Effector memory CD4-positive, alpha-beta T cell (primary cell): Measurements from ENCODE around the gene RELN.

Source experiments
- DNase-seq, 3 donors: peaks; one replicate each; pipeline ENCODE4 v3.0.0-alpha.2; 2020
- H3K27ac ChIP-seq: 2 replicates; pipeline ENCODE4 v1.7.0; 2013; ENCODE audit warnings: mild to moderate bottlenecking, low read length, moderate library complexity; ENCODE audit not compliant: insufficient read depth, poor library complexity, severe bottlenecking
- H3K27me3 ChIP-seq: replicated peaks from 2 replicates; pipeline ENCODE4 v1.7.0; 2013; ENCODE audit warnings: mild to moderate bottlenecking, low read length; ENCODE audit not compliant: insufficient read depth, control insufficient read depth, poor library complexity, severe bottlenecking
- H3K36me3 ChIP-seq: 2 replicates; pipeline ENCODE4 v1.7.0; 2013; ENCODE audit warnings: mild to moderate bottlenecking, low read length, moderate library complexity; ENCODE audit not compliant: control insufficient read depth, insufficient read depth
- H3K4me1 ChIP-seq: 2 replicates; pipeline ENCODE4 v1.7.0; 2013; ENCODE audit warnings: low read length, mild to moderate bottlenecking; ENCODE audit not compliant: control insufficient read depth, insufficient read depth, poor library complexity, severe bottlenecking
- H3K4me3 ChIP-seq: 2 replicates; pipeline ENCODE4 v1.7.0; 2013; ENCODE audit warnings: low read length, low read depth, mild to moderate bottlenecking; ENCODE audit not compliant: insufficient read depth, poor library complexity, severe bottlenecking
- H3K9me3 ChIP-seq: 2 replicates; pipeline ENCODE4 v1.7.0; 2013; ENCODE audit warnings: mild to moderate bottlenecking, low read length, moderate library complexity; ENCODE audit not compliant: control insufficient read depth

The RELN gene

DNA sequence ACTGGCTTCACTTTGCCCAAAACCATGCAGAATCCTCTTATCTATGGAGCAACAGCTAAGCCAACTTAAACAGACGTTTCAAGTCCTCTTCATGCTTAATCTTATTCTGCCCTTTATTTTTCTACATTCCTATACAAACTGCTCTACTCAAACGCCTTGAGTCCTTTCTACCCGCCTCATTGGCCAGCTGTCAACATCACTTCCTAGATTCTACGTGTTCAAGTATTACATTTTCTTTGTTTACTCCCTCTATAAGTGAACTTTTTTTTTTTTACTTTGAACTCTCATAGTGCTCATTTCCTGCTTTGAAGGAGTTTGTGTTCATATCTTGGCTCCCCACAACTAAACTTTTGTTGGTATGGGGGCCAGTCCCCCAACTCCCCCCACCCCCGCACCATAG, 514.5 kb downstream of the RELN start:
- Histone ChIP-seq H3K9me3 (no peaks in the 10 kb centered on the region), H3K27me3 (peaks cover 3% of the 10 kb centered on the region), H3K36me3 (no peaks in the 10 kb centered on the region), H3K4me1 (no peaks in the 10 kb centered on the region), H3K27ac (no peak overlapping the region), H3K4me3 (no peak overlapping the region)
- DNase-seq, result no peak

DNA sequence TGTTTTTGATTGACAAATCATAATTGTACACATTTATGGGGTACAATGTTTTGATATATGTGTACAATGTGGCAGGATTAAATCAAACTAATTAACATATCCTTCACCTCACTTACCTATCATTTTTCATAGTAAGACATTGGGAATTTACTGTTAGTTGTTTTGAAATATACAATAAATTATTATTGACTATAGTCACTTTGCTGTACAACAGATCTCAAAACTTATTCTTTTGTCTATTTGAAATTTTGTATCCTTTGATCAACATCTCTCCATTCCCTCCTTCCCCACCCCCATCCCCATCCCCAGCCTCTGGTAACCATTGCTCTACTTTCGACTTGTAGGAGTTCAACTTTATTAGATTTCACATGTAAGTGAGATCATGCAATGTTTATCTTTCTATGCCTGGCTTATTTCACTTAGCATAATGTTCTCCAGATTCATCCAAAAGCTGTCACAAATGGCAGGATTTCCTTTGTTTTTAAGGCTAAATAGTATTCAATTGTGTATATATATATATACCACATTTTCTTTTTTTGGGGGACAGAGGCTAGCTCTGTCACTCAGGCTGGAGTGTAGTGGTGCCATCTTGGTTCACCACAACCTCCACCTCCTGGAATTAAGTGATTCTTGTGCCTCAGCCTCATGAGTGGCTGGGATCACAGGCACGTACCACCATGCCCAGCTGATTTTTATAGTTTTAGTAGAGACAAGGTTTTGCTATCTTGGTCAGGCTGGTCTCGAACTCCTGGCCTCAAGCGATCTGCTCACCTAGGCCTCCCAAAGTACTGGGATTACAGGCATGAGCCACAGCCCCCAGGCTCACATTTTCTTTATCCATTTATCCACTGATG, 520.1 kb downstream of the RELN start:
- no peak overlapping the region for H3K27ac ChIP-seq

DNA sequence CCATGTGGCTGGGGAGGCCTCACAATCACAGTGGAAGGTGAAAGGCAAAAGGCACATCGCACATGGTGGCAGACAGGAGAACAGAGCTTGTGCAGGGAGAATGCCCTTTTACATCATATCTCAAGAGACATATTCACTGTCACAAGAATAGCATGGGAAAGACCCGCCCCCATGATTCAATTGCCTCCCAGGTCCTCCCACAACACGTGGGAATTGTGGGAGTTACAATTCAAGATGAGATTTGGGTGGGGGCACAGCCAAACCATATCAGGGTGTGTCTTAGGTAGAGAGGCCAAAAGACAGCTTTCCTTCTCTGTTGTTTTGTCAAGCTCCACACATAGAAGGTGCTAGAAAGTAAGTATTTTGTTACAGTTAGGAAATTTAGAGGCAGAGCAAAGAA, 522.6 kb downstream of the RELN start:
- Histone ChIP-seq H3K4me1 (no peaks in the 10 kb centered on the region), H3K4me3 (no peak overlapping the region), H3K27ac (no peak overlapping the region), H3K36me3 (no peaks in the 10 kb centered on the region), H3K27me3 (peaks cover 3% of the 10 kb centered on the region), H3K9me3 (no peaks in the 10 kb centered on the region)
- DNase-seq, result no peak

More for the DNA sequence above, 520.1 kb downstream of the RELN start:
- Histone ChIP-seq H3K36me3 (no peaks in the 10 kb centered on the region), H3K4me1 (no peaks in the 10 kb centered on the region), H3K9me3 (no peaks in the 10 kb centered on the region), H3K27me3 (peaks cover 3% of the 10 kb centered on the region), H3K4me3 (no peak overlapping the region)
- no peak for DNase-seq

DNA sequence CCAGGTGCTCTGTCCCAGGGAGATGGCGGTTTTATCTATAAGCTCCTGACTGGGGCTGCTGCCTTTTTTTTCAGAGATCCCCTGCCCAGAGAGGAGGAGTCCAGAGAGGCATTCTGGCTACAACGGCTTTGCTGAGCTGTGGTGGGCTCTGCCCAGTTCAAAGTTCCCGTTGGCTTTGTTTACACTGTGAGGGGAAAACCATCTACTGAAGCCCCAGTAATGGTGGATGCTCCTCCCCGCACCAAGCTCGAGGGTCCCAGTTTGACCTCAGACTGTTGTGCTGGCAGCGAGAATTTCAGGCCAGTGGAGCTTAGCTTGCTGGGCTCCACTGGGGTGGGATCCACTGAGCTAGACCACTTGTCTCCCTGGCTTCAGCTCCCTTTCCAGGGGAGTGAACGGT, 527.1 kb downstream of the RELN start:
- Histone ChIP-seq H3K27ac (no peak overlapping the region), H3K27me3 (no peaks in the 10 kb centered on the region), H3K4me1 (no peaks in the 10 kb centered on the region), H3K36me3 (no peaks in the 10 kb centered on the region), H3K4me3 (no peak overlapping the region), H3K9me3 (no peaks in the 10 kb centered on the region)
- no peak for DNase-seq

DNA sequence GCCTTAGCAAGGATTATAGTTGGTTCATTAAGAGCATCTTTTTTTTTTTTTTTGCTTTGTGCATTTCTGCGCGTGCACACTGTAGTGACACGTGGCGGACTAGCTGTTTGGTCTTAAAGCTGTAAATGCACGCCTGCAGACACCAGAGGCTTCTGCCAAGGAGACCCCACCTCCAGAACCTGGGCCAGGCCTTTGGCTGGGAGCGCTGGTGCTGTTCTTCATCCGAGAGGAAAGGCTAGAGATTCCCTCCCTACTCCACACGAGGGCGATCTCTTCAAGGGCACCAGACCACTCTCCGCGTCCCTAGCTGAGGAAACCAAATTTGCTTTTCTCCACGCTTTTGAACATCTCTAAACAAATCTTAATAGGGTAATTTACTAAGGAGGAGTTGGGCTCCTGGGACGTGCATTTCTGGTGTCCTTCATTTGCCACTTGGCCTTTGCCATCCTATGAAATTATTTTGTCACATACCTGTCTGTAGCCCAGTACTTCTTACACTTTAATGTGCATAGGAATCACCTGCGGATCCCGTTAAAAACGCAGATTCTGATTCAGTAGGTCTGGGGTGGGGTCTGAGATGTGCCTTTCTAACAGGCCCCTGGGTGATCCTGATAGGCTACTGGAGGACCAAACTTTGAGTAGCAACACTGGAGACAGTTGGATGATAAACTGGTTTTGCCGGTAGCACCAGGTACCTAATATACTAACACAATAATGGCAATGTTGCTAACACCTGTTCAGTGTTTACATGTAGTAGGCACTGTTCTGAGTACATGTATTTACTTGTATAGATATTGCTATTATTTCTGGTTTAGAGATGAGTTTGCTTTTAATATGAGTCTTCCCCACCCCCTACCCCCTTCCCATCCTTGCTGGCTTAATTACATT, 542.1 kb downstream of the RELN start:
- Histone ChIP-seq H3K36me3 (no peaks in the 10 kb centered on the region), H3K27ac (no peak overlapping the region), H3K4me1 (peaks cover 7% of the 10 kb centered on the region), H3K4me3 (no peak overlapping the region), H3K9me3 (no peaks in the 10 kb centered on the region), H3K27me3 (peaks cover 24% of the 10 kb centered on the region)
- DNase-seq, result no peak

- Histone ChIP-seq H3K27ac (no peak within 1 kb of the TSS), H3K4me3 (peak within 1 kb of the TSS; percentile 37), H3K36me3 (no peaks in the 10 kb centered on the region), H3K4me1 (peaks cover 7% of the 10 kb centered on the region), H3K27me3 (peaks cover 24% of the 10 kb centered on the region), H3K9me3 (no peaks in the 10 kb centered on the region)
- no peak for DNase-seq
Observed at GRCh38 chr7:103446049-103446520, 543.4 kb downstream of the RELN start, which contains the start of gene SLC26A5. TSS of gene SLC26A5 (minus strand) at chr7:103446207. CDS start at chr7:103421514, 24,693 bp downstream.

DNA sequence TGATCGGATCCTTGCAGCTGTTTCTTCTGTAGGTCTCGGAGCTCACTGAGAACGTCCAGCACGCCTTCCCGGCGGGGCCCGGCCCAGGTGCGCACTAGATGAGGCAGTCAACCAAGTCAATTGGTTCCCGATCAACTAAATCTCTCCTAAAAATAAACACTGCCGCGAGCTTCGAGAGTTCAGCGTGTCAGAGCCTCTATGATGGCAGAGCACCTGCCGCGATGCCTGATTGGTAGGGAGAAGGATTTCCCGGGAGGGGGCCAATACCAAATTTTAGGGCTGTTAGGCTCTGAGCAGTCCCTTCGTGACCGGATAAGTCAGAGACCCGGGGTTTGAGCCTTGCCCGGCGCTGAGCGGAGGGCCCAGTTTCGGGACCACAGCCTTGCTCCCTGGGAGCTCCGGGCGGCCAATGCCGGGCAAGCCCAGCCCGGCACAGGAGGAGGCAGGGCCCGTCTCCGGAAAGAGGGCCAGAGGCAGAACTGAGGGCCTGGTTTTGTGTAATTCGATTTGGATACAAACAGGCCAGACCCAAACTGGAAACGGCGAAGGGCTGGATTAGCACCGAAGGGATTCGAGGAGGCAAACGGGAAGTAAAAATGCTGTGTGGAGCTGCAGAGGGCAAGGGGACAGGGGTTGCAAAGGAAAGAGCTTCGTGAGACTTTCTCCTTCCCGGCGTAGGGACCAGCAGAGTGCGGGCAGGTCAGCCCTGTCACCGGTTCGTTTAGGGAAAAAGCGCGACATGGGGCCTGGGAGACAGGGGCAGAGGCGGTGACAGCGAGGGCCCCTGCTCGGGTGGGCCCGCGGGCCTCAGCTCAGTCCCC, 544.0 kb downstream of the RELN start:
- no peaks in the 10 kb centered on the region for H3K9me3 ChIP-seq
- H3K27me3 ChIP-seq, result peaks cover 24% of the 10 kb centered on the region
- peak overlapping the region; percentile 37 for H3K4me3 ChIP-seq
- peaks cover 7% of the 10 kb centered on the region for H3K4me1 ChIP-seq
- no peaks in the 10 kb centered on the region for H3K36me3 ChIP-seq
- no peak for DNase-seq
- no peak overlapping the region for H3K27ac ChIP-seq

- H3K4me3 ChIP-seq, result no peak overlapping the region
- H3K9me3 ChIP-seq, result no peaks in the 10 kb centered on the region
- H3K27me3 ChIP-seq, result peaks cover 5% of the 10 kb centered on the region
- H3K27ac ChIP-seq, result no peak overlapping the region
- H3K4me1 ChIP-seq, result no peaks in the 10 kb centered on the region
- DNase-seq, result no peak
- no peaks in the 10 kb centered on the region for H3K36me3 ChIP-seq
Observed at GRCh38 chr7:103439661-103440060, 549.8 kb downstream of the RELN start.

DNA sequence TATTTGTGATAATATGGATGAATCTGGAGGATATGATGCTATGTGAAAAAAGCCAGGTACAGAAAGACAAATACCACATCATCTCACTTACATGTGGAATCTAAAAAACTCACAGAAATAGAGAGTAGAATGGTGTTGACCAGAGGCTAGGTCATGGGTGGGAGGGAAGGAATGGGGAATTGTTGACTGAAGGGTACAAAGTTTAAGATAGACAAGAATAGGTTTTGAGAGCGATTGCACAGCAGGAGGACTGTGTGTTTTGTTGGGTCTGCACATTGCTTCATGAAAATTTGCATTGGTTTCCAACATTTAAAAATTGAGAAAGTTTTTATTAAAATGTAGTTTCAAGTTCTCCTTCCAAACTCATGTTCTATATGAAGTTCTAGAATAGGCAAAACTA, 551.8 kb downstream of the RELN start:
- no peaks in the 10 kb centered on the region for H3K4me1 ChIP-seq
- H3K27ac ChIP-seq, result no peak overlapping the region
- H3K36me3 ChIP-seq, result no peaks in the 10 kb centered on the region
- DNase-seq, result no peak
- H3K4me3 ChIP-seq, result no peak overlapping the region
- H3K27me3 ChIP-seq, result no peaks in the 10 kb centered on the region
- H3K9me3 ChIP-seq, result no peaks in the 10 kb centered on the region
